ENCODE data around the gene POU2F2. TPM values are rescaled to one million over a fixed set of nuclear protein-coding genes. Genes with fewer than 3 reads are reported as not detected.

The POU2F2 gene
- total RNA-seq, 3 donors from 2014 or later, result 83.9 to 123 (median 85.7) TPM

DNA sequence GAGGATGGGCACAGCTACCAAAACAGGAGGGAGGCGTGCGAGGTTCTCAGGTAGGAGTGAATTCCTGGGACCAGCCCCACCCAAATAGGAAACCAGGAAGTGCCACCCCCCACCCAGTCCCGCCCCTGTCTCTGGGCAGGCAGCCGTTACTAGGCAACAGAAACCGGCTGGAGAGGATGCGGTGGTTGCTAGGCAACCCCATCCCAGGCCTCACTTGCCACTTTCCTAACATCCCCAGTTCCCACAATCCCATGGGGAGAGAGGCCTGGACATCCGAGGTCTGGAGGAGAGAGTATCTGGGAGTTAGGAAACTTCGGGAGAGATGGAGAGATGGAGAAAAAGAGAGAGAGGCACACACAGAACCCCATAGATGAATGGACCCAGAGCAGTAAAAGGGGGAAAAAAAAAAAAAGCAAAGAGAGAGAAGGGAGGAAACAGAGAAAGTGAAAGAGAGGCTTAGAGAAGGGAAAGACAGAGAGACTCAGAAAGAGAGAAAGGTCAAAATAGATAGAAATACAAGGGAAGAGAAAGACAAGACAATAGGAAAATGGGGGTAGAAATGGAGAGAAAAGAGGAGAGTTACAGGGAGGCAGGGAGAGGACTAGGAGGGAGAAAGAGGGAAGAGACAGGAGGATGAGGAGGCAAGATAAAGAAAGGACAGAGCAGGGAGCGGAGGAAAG is 66.0 kb downstream of the POU2F2 start:
- H3K9me3 Mint-ChIP-seq, result no peaks in the 10 kb centered on the region
- ATAC-seq (no peak), DNase-seq (no peak)
- H3K36me3 Mint-ChIP-seq (ENCODE audit: insufficient read depth), result no peaks in the 10 kb centered on the region
- no peak overlapping the region for H3K4me3 Mint-ChIP-seq
- peaks cover 2% of the 10 kb centered on the region for H3K4me1 Mint-ChIP-seq (ENCODE audit: low read depth)
- peaks cover 21% of the 10 kb centered on the region for H3K27me3 Mint-ChIP-seq (ENCODE audit: low read depth)

DNA sequence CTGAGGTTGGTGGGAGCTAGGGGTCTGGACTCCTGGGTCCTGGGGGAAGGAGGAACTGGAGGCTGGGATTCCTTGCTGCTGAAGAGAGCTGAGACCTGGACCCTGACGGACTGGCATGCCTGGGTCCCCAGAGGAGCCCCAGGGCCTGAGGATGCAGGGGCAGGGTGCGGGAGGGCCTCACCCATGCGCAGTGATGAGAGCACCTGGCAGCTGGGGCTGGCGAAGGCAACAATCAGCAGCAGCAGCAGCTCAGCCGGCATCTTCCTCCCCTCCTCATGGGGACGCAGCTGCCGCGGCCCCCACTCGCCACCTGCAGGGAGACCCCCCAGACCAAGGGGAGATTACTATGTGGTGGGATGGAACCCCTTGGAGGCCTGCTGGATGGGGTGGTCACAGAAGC is 66.7 kb downstream of the POU2F2 start:
- peaks cover 2% of the 10 kb centered on the region for H3K4me1 Mint-ChIP-seq (ENCODE audit: low read depth)
- H3K4me3 Mint-ChIP-seq, result no peak overlapping the region
- no peaks in the 10 kb centered on the region for H3K36me3 Mint-ChIP-seq (ENCODE audit: insufficient read depth)
- ATAC-seq, result no peak
- H3K9me3 Mint-ChIP-seq, result no peaks in the 10 kb centered on the region
- H3K27me3 Mint-ChIP-seq (ENCODE audit: low read depth), result peaks cover 20% of the 10 kb centered on the region
- no peak for DNase-seq

- Mint-ChIP-seq H3K27me3 (ENCODE audit: low read depth) (peaks cover 19% of the 10 kb centered on the region), H3K36me3 (ENCODE audit: insufficient read depth) (no peaks in the 10 kb centered on the region), H3K4me1 (ENCODE audit: low read depth) (peaks cover 2% of the 10 kb centered on the region), H3K4me3 (no peak overlapping the region), H3K9me3 (no peaks in the 10 kb centered on the region)
- DNase-seq (no peak), ATAC-seq (no peak)
These were observed 67.2 kb downstream of the POU2F2 start for GRCh38 chr19:42065051-42065450.

DNA sequence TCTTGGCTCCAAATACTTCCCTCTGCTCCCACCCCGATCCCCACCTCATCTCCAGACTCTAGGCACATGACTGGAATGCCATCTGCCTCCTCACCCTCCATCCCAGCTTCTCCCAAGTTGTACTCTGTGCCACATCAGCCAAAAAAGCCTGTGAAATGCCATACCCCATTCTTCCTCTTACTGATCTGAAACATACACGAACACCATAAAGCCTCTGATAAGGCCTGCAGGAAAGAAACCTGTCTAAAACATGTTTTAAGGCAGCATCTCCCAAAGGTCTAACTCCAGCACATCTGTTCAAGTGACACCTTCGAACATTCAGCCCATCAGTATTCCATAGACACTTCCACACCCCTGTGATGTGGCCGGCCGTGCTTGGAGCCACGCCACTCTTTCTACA is 67.8 kb downstream of the POU2F2 start:
- no peak for DNase-seq
- Mint-ChIP-seq H3K27me3 (ENCODE audit: low read depth) (peaks cover 19% of the 10 kb centered on the region), H3K4me3 (no peak overlapping the region), H3K4me1 (ENCODE audit: low read depth) (peaks cover 2% of the 10 kb centered on the region), H3K9me3 (no peaks in the 10 kb centered on the region), H3K36me3 (ENCODE audit: insufficient read depth) (no peaks in the 10 kb centered on the region)
- ATAC-seq, result no peak

DNA sequence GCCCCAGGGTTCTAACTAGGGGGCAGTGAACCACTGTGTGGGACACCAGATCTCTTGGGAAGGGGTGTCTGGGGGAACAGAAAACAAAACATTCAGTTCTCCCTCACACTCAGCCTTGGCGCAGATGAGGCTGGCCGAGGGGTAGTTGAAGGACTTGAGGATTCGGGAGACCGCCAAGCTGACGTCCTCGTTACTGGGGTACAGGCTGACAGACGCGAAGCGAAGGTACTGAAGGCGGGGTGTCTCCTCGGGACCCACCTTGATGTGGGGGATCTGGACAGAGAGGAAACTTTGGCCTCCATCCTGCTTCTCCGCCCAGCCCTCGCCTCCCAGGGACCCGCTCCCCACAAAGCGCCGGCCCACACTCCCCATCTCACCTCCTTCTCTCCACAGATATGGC is 69.9 kb downstream of the POU2F2 start:
- Mint-ChIP-seq H3K4me1 (ENCODE audit: low read depth) (peaks cover 2% of the 10 kb centered on the region), H3K4me3 (no peak overlapping the region), H3K9me3 (no peaks in the 10 kb centered on the region), H3K27me3 (ENCODE audit: low read depth) (peaks cover 19% of the 10 kb centered on the region), H3K36me3 (ENCODE audit: insufficient read depth) (no peaks in the 10 kb centered on the region)
- DNase-seq (no peak), ATAC-seq (no peak)

DNA sequence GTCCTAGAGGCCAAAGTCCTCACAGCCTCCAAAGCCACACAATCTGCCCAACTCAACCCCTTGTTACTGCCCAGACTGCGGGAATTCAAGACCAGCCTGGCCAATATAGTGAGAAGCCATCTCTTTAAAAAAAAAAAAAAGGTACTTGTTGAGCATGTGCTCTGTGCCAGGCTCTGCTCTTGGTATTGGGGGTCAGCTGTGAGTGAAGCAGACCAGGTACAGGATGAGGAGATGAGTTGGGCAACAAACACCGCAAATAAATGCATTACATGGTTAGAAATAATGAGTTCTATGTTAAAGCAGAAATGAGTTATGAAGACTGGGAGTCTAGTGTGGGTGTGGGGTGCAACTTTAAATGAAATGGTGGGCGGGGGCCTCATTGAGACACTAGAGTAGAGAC is 72.1 kb downstream of the POU2F2 start:
- Mint-ChIP-seq H3K4me3 (no peak overlapping the region), H3K4me1 (ENCODE audit: low read depth) (no peaks in the 10 kb centered on the region), H3K9me3 (no peaks in the 10 kb centered on the region), H3K27me3 (ENCODE audit: low read depth) (peaks cover 14% of the 10 kb centered on the region), H3K36me3 (ENCODE audit: insufficient read depth) (no peaks in the 10 kb centered on the region)
- DNase-seq (no peak), ATAC-seq (no peak)

DNA sequence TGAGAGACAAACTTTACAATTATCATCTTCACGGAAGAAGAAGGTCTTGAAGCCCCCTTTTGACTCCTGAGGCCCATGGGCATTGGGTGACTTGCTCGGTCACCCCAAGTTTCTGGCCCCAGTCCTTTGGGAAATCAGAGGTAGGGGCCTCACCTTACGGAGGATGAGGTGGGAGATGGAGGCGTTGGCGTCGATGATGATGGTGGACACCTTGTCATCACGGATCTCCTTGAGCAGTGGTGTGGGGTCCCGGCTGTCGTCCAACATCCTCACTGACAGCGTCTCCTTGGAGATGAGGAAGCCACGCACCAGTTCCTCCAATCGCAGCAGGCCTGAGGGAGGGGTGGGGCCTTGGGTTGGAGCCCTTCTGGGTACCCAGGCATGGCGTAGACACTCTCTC is 73.0 kb downstream of the POU2F2 start:
- no peaks in the 10 kb centered on the region for H3K36me3 Mint-ChIP-seq (ENCODE audit: insufficient read depth)
- peaks cover 8% of the 10 kb centered on the region for H3K27me3 Mint-ChIP-seq (ENCODE audit: low read depth)
- ATAC-seq (no peak), DNase-seq (no peak)
- no peak overlapping the region for H3K4me3 Mint-ChIP-seq
- no peaks in the 10 kb centered on the region for H3K9me3 Mint-ChIP-seq
- H3K4me1 Mint-ChIP-seq (ENCODE audit: low read depth), result no peaks in the 10 kb centered on the region

DNA sequence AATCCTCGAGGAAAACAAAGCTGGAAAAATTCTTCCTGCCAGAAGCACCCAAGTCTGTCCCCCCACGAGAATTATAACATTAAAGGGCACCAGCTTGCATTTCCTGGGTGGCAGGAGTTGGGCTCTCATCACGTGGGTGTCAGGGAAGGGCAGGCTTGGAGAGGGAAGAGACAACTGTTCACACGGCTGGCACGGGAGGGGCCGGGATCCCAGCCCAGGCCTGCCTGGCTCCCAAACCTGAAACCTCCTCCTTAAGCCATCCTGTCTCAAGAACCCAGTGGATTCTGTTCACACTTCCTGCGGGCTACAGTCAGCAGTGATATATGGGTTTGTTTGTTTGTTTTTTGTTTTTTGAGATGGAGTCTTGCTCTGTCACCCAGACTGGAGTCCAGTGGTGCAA is 74.4 kb downstream of the POU2F2 start:
- H3K27me3 Mint-ChIP-seq (ENCODE audit: low read depth), result peaks cover 8% of the 10 kb centered on the region
- no peaks in the 10 kb centered on the region for H3K36me3 Mint-ChIP-seq (ENCODE audit: insufficient read depth)
- H3K4me1 Mint-ChIP-seq (ENCODE audit: low read depth), result no peaks in the 10 kb centered on the region
- no peak for DNase-seq
- H3K9me3 Mint-ChIP-seq, result no peaks in the 10 kb centered on the region
- no peak overlapping the region for H3K4me3 Mint-ChIP-seq
- no peak for ATAC-seq

- H3K36me3 Mint-ChIP-seq (ENCODE audit: insufficient read depth), result no peaks in the 10 kb centered on the region
- H3K27me3 Mint-ChIP-seq (ENCODE audit: low read depth), result no peaks in the 10 kb centered on the region
- H3K4me3 Mint-ChIP-seq, result no peak overlapping the region
- ATAC-seq (no peak), DNase-seq (no peak)
- no peaks in the 10 kb centered on the region for H3K9me3 Mint-ChIP-seq
- peaks cover 7% of the 10 kb centered on the region for H3K4me1 Mint-ChIP-seq (ENCODE audit: low read depth)
These were observed 78.0 kb downstream of the POU2F2 start for GRCh38 chr19:42054205-42054604.

DNA sequence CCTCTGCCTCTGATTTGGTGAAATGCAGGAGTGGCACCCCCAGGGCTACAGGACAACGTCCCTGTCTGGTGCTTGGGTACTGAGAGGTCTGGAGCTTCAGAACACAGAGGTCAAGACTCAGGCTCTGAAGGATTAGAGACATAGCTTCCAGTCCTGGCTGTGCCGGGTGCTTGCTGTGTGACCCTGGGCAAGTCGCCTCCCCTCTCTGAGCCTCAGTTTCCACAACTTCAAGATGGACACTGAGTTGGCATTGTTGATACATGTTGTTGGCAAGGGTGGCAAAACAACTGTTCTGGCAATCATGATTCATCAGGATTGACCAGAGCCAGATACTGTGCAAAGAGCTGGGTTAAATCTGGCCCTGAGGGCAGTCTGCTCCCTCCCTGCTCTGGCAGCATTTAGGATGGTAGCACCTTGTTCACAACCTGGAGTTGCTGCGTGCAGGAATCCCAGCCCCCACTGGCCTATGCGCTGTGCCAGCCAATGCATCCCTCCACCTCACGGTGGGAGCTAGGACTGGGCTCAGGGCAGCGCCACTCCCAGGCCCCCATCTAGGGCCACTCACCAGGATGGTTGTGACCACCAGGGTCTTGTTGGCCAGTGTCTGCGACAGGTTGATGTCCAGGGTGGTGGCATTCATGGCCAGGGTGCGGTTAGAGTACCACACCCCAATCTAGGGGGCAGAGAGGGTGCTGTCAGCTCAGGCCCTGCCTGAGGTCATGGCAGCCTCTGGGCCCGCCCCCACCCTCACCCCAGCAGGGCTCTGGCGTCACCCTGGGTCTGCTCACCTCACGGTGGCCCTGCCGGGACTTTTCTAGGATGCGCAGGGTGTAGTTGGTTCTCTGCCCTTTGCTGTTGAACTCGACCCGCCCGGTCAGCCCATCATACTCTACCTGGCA is 79.0 kb downstream of the POU2F2 start:
- no peak overlapping the region for H3K4me3 Mint-ChIP-seq
- H3K4me1 Mint-ChIP-seq (ENCODE audit: low read depth), result peaks cover 10% of the 10 kb centered on the region
- no peaks in the 10 kb centered on the region for H3K36me3 Mint-ChIP-seq (ENCODE audit: insufficient read depth)
- H3K27me3 Mint-ChIP-seq (ENCODE audit: low read depth), result no peaks in the 10 kb centered on the region
- H3K9me3 Mint-ChIP-seq, result no peaks in the 10 kb centered on the region
- DNase-seq (no peak), ATAC-seq (no peak)

- DNase-seq (no peak), ATAC-seq (no peak)
- Mint-ChIP-seq H3K9me3 (no peaks in the 10 kb centered on the region), H3K4me1 (ENCODE audit: low read depth) (peaks cover 10% of the 10 kb centered on the region), H3K27me3 (ENCODE audit: low read depth) (no peaks in the 10 kb centered on the region), H3K4me3 (no peak overlapping the region), H3K36me3 (ENCODE audit: insufficient read depth) (no peaks in the 10 kb centered on the region)
These were observed 79.9 kb downstream of the POU2F2 start for GRCh38 chr19:42052241-42052863.

GRCh38 chr19:42051166-42052115 is 80.8 kb downstream of the POU2F2 start:
- DNase-seq (no peak), ATAC-seq (peak; percentile 88 to 91)
- Mint-ChIP-seq H3K9me3 (no peaks in the 10 kb centered on the region), H3K4me1 (ENCODE audit: low read depth) (peaks cover 10% of the 10 kb centered on the region), H3K27me3 (ENCODE audit: low read depth) (no peaks in the 10 kb centered on the region), H3K4me3 (no peak overlapping the region), H3K36me3 (ENCODE audit: insufficient read depth) (no peaks in the 10 kb centered on the region)

- Mint-ChIP-seq H3K9me3 (no peaks in the 10 kb centered on the region), H3K36me3 (ENCODE audit: insufficient read depth) (no peaks in the 10 kb centered on the region), H3K4me3 (peak overlapping the region; percentile 51), H3K4me1 (ENCODE audit: low read depth) (peaks cover 10% of the 10 kb centered on the region), H3K27me3 (ENCODE audit: low read depth) (no peaks in the 10 kb centered on the region)
- peak; percentile 20 to 33 for ATAC-seq
- DNase-seq, result no peak
These were observed 83.3 kb downstream of the POU2F2 start for GRCh38 chr19:42048992-42049391.

DNA sequence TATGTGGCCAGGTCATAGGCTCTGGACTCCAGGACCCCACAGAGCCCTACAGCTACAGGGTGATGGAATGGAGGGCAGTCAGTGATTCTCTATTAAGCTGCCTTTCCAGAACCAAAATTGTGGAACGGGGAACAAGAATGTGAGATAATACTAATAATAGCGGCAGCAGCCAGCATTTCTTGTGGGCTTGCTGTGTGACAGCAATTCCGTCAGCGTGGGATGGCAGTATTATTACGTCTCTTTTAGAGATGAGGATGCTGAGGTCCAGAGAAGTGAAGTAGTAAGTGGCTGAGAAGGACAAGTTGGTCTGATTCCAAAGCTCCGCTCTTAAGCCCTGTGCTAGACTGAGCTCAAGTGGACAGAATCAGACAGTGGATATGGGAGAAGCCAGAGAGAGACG is 86.7 kb downstream of the POU2F2 start:
- ATAC-seq (no peak), DNase-seq (no peak)
- Mint-ChIP-seq H3K36me3 (ENCODE audit: insufficient read depth) (no peaks in the 10 kb centered on the region), H3K4me3 (no peak overlapping the region), H3K9me3 (no peaks in the 10 kb centered on the region), H3K27me3 (ENCODE audit: low read depth) (no peaks in the 10 kb centered on the region), H3K4me1 (ENCODE audit: low read depth) (peaks cover 7% of the 10 kb centered on the region)

All from activated T-cell treated with anti-CD3 and anti-CD28 coated beads, Interleukin-2, amount 50 U/mL, for 4 hours (primary cell).